Glutamatergic neuron (in vitro differentiated cells): ENCODE results near the gene GNLY. TPM values are rescaled to one million over a fixed set of nuclear protein-coding genes. Genes with fewer than 3 reads are reported as not detected.

Source experiments
- DNase-seq: peaks from one replicate; pipeline ENCODE4 v3.0.0; 2022
- H3K27ac Mint-ChIP-seq: one replicate; pipeline ENCODE4 v1.8.0; 2020; ENCODE audit warnings: mild to moderate bottlenecking, mixed read lengths, inconsistent platforms; ENCODE audit not compliant: unreplicated experiment
- H3K27me3 Mint-ChIP-seq: one replicate; pipeline ENCODE4 v1.8.0; 2020; ENCODE audit warnings: mild to moderate bottlenecking, moderate library complexity, mixed read lengths, inconsistent platforms; ENCODE audit not compliant: unreplicated experiment
- H3K36me3 Mint-ChIP-seq: one replicate; pipeline ENCODE4 v1.8.0; 2020; ENCODE audit warnings: mild to moderate bottlenecking, mixed read lengths, inconsistent platforms; ENCODE audit not compliant: unreplicated experiment
- H3K4me1 Mint-ChIP-seq: one replicate; pipeline ENCODE4 v1.8.0; 2020; ENCODE audit warnings: mild to moderate bottlenecking, low read depth, mixed read lengths, inconsistent platforms; ENCODE audit not compliant: unreplicated experiment
- H3K4me3 Mint-ChIP-seq: one replicate; pipeline ENCODE4 v1.8.0; 2020; ENCODE audit warnings: mild to moderate bottlenecking, mixed read lengths, inconsistent platforms; ENCODE audit not compliant: unreplicated experiment
- H3K9me3 Mint-ChIP-seq: one replicate; pipeline ENCODE4 v1.8.0; 2020; ENCODE audit warnings: mild to moderate bottlenecking, moderate library complexity, mixed read lengths, inconsistent platforms; ENCODE audit not compliant: unreplicated experiment
- total RNA-seq: library from RNA; stranded (reverse); fragmentation: NEBNext Ultra II Directional; extraction: Animal tissue kit (Norgen Biotek cat#: 25700); gene quantifications from one replicate; pipeline ENCODE4 v1.2.1, GENCODE V29; 2021; ENCODE audit not compliant: unreplicated experiment
- TF ChIP-seq, protein P1 (sequence below): fragments of 200-600 bp; sonication (generic); IDR thresholded peaks from one replicate; pipeline ENCODE4 v1.5.0; 2021; ENCODE audit not compliant: partially characterized antibody, unreplicated experiment

GNLY gene
- total RNA-seq, 1 donor from 2014 or later: not detected

- DNase-seq: no peak
- Mint-ChIP-seq H3K27ac (no peak overlapping the region), H3K36me3 (no peaks in the 10 kb centered on the region), H3K9me3 (peaks cover 8% of the 10 kb centered on the region), H3K27me3 (peaks cover 7% of the 10 kb centered on the region), H3K4me1 (peaks cover 8% of the 10 kb centered on the region), H3K4me3 (no peak overlapping the region)
- TF ChIP-seq, protein P1, sequence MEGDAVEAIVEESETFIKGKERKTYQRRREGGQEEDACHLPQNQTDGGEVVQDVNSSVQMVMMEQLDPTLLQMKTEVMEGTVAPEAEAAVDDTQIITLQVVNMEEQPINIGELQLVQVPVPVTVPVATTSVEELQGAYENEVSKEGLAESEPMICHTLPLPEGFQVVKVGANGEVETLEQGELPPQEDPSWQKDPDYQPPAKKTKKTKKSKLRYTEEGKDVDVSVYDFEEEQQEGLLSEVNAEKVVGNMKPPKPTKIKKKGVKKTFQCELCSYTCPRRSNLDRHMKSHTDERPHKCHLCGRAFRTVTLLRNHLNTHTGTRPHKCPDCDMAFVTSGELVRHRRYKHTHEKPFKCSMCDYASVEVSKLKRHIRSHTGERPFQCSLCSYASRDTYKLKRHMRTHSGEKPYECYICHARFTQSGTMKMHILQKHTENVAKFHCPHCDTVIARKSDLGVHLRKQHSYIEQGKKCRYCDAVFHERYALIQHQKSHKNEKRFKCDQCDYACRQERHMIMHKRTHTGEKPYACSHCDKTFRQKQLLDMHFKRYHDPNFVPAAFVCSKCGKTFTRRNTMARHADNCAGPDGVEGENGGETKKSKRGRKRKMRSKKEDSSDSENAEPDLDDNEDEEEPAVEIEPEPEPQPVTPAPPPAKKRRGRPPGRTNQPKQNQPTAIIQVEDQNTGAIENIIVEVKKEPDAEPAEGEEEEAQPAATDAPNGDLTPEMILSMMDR: no peak
These were observed 32.9 kb upstream of the GNLY start for GRCh38 chr2:85661139-85661858.

- peaks cover 11% of the 10 kb centered on the region for H3K9me3 Mint-ChIP-seq
- peaks cover 9% of the 10 kb centered on the region for H3K4me1 Mint-ChIP-seq
- peak overlapping the region; percentile 33 for H3K27ac Mint-ChIP-seq
- DNase-seq: no peak
- no peaks in the 10 kb centered on the region for H3K36me3 Mint-ChIP-seq
- TF ChIP-seq, protein P1: no peak
- peaks cover 11% of the 10 kb centered on the region for H3K27me3 Mint-ChIP-seq
- no peak overlapping the region for H3K4me3 Mint-ChIP-seq
These were observed 31.1 kb upstream of the GNLY start for GRCh38 chr2:85662899-85663593.

- DNase-seq: no peak
- H3K27ac Mint-ChIP-seq: no peak overlapping the region
- H3K4me3 Mint-ChIP-seq: no peak overlapping the region
- peaks cover 9% of the 10 kb centered on the region for H3K4me1 Mint-ChIP-seq
- peaks cover 11% of the 10 kb centered on the region for H3K9me3 Mint-ChIP-seq
- TF ChIP-seq, protein P1: no peak
- H3K27me3 Mint-ChIP-seq: peaks cover 11% of the 10 kb centered on the region
- H3K36me3 Mint-ChIP-seq: no peaks in the 10 kb centered on the region
These were observed 30.3 kb upstream of the GNLY start for GRCh38 chr2:85663594-85664565.

DNA sequence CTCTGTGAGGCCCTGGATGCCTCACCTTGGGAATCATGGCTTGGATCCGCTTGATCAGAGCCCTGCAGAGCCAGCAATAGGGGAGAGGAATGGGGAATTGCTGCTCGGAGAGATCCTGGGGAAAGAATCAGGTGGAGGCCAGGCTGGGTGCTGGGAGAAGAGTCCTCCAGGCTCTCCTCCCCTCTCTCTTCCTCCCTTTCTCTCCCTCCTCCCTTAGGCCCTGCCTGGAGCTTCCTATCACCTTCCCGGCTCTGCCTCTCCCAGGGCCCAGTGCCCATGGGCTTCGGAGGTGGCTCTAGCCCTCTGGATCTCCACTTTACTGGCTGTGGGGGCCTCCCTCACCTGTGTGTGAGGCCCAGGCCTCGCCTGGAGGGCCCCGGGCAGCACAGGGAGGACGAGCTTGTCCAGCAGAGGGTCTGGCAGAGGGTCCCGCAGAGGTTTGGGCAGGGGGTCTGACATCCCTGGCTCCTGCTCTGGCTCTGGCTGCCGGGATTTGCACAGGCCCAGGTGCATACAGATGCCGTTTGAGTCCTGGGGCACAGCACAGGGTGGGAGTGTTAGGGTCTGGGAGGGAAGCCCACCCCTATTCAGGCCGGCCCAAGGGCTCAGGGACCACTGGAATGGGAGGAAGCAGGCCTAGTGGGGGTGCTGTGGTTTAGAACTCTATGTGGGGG is 28.8 kb upstream of the GNLY start:
- Mint-ChIP-seq H3K27me3 (peaks cover 11% of the 10 kb centered on the region), H3K4me3 (no peak overlapping the region), H3K27ac (no peak overlapping the region), H3K9me3 (peaks cover 11% of the 10 kb centered on the region), H3K4me1 (peaks cover 9% of the 10 kb centered on the region), H3K36me3 (no peaks in the 10 kb centered on the region)
- TF ChIP-seq, protein P1: no peak
- DNase-seq: no peak
